Activated T-cell treated with anti-CD3 and anti-CD28 coated beads for 4 hours (primary cell): ENCODE measurements around the gene FBF1.
"Not testable (repeated sequence)": the region's sequence is repeated elsewhere in the genome, so short reads cannot be mapped to it uniquely, and the experiment has no call there.

Experiments used
- DNase-seq: peaks from one replicate; pipeline ENCODE4 v3.0.0-alpha.2; 2020

Gene FBF1

DNA sequence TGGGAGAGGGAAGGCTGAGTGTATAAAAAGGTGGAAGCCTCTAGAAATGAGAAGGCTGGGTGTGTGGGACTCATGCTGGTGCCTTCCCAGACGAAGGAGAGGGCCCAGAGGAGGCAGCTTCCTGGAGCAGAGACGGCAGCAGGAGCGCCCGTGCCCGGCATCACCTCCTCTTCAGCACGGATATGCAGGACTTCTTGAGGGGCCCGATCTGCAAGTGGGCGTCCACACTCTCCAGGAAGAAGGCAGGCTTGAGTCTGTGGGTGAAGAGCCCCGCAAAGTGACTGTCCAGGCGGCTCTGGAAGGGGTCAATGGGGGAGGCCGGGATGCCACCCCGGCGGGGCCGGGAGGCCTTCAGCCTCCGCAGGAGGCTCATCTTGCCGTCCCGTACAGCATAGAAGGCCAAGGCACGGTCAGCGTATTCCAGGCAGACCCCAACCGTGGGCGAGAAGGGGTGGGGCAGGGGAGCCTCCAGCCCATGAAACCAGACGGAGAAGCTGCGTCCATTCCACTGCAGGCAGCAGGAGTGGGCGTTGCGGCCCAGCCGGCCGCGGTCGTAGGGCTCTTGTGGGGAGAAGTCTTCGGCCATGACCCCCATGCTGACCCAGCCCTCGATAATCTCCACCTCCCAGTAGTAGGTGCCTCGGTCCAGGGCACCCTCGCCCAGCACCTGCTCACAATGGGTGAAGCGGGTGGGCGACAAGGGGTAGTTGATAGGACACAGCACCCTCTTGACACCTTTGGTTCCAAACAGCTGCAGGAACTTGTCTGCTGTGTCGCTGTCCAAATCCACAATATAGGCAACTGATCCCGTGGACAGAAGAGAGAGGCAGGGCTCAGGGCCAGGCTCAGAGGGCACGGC lies 66.3 kb downstream of the FBF1 start:
- DNase-seq: no peak

DNA sequence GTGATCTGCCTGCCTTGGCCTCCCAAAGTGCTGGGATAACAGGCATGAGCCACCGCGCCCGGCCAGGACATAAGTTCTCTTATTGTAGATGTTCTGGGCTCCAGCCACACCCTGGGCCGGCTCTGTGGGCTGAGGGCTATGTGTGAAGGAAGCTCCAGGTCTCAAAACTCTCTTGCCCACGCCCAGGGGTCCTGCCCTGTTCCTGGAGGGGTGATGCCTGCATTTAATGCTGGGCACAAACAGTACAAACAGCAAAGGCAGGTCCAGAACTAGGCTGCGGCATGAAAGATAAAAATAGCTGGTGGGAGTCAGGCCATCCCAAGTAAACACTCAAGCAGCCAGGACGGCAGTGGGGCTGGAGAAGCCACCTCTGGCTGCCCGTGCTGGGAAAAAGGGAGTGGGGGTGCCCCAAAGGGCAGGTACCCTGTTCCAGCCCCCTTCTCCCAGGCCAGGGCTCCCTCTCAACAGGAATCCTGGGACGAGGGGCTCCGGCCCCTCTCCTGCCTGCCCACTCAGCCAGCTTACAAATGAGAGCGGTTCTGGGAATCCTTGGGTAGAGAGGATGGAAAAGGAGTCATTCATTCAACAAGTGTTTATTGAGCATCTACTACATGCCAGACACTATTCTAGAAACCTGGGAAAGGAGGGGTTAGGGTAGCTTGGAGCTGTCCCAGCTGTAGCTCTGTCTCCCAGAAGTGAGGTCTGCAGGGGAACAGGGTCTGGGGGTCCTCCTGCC lies 67.1 kb downstream of the FBF1 start:
- no peak for DNase-seq

DNA sequence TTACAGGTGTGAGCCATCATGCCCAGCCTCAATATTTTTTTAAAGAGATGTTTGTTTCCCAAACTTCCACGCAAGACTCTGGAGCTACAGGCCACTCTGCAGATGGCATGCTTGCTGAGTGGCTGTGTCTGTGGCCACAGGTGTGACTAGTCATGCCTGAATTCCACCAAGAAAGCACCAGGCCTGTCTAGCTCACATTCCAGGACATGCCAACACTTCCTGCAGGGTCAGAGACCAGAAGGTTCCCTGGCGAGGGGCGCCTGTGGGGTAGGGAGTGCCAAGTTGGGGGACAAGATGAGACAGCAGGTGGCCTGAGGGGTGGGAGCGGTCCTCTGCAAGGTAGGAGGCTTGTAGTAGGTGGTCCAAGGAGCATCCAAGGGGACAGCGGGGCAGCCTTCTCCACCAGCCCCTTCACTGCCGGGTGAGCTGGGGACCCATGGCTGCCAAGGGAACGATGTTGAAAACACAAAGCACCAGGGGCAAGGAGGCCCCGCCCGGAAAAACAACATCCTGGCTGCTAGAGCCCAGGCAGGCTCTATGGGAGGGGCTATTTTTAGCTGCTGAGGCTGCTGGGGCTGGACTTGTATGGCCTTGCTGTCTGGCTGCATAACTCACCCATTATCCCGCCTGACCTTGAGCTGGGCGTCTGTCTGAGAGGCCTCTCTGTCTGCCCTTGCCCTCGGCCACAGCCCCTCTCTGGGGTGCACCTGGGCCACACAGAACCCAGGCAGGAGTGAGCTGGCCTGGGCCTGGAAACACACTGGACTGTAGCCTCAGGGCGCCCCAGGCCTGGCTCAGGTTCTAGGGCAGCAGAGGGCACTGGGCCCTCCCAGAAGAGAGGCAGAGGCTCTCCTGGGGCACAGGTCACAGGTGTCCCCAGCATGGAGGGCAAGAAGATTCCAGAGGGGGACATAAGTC lies 68.1 kb downstream of the FBF1 start:
- DNase-seq: no peak

DNA sequence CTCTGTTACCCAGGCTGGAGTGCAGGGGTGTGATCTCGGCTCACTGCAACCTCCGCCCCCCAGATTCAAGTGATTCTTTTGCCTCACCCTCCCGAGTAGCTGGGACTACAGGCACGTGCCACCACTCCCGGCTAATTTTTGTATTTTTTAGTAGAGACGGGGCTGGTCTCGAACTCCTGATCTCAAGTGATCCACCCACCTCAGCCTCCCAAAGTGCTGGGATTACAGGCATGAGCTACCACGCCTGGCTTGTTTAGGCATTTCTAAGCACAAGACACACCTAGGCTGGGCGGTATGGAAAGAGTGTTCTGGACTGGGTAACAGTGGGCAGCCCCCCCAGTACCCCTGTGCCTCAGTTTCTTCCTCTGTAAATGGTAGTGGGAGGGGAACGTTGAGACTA lies 70.6 kb downstream of the FBF1 start:
- DNase-seq: not testable (repeated sequence)

DNA sequence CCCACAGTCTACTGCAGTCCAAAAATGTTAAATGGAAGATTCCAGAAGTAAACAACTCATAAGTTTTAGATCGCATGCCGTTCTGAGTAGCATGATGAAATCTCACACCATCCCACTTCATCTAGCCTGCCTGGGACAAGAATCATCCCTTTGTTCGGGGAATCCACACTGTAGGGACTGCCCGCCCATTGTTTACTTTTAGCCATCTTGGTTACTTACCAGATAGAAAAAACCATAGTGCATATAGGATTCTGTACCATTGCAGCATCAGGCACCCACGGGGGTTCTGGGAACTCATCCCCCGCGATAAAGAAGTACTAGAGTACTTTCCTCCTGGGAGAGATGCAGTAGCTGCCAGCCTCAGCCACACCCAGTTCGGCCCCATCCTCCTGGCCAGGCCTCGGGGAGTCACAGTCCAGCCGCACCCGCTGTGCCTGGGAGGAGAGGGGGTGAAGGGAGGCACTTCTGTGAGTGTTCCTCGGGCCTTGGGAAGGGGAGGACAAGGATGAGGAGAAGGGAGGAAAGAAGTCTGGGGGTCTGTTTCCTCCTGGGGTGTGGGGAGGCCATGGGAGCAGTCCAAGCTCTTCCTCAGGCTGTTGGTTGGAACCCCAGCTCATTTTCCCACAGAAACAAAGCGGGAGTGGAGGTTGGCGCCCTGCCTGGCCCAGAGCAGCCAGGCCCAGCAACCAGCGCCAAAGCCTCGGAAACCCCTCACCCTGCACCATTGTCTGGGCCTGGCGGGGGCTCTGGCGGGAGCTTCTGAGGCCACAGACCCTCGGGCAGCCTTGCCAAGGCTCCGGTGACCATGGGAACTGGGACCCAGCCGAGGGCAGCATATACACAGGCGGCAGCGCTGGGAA lies 71.3 kb downstream of the FBF1 start:
- no peak for DNase-seq

DNA sequence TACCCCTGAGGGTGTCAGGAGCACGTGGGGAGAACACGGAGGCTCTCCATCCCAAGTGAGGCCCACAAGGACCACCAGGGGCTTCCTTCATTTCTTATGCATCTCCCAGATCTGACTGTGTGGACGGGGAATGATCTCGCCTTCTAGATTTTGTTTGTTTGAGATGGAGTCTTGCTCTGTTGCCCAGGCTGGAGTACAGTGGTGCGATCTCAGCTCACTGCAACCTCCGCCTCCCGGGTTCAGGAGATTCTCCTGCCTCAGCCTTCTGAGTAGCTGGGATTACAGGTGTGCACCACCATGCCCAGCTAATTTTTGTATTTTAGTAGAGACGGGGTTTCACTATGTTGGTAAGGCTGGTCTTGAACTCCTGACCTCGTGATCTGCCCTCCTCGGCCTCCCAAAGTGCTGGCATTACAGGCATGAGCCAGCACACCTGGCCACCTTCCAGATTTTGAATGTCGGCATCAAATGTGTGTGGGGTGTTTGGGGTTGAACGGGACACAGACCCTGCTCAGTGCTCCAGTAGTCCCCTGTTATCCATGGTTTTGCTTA lies 72.0 kb downstream of the FBF1 start:
- not testable (repeated sequence) for DNase-seq

DNA sequence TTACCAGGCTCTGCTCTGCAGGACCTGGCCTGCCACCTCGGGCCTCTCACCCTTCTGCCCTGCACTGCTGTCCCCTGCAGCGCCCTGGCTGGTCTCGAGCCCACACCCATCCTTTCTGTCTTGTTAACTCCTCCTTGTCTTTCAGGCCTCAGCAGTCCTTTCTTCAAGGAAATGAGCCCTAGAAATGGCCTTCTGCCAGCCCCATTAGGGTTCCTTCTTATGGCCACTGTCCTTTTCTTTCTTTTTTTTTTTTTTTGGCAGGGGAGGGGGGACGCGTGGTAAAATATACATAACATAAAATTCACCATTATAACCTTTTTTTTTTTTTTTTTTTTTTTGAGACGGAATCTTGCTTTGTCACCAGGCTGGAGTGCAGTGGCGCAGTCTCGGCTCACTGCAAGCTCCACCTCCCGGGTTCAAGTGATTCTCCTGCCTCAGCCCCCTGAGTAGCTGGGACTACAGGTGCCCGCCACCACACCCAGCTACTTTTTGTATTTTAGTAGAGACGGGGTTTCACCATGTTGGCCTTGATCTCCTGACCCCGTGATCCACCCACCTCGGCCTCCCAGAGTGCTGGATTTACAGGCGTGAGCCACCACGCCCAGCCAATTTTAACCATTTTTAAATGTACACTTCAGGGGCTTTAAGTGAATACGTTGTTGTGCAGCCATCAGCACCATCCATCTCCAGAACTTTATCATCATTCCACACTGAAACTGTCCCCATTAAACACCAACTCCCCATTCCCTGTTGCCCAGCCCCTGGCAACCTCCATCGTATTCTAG lies 75.2 kb downstream of the FBF1 start:
- not testable (repeated sequence) for DNase-seq

DNA sequence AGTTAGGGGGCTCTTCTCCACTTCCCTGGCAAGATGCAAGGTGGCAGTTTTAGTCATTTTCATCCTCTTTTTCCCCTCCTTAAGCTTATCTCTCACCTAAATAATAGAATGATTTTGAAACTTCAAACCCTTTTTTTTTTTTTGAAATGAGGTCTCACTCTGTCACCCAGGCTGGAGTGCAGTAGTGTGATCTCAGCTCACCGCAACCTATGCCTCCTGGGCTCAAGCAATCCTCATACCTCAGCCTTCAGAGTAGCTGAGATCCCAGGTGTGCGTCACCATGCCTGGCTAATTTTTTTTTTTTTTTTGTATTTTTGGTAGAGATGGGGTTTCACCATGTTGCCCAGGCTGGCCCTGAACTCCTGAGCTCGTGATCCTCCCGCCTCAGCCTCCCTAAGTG lies 76.0 kb downstream of the FBF1 start:
- not testable (repeated sequence) for DNase-seq

DNA sequence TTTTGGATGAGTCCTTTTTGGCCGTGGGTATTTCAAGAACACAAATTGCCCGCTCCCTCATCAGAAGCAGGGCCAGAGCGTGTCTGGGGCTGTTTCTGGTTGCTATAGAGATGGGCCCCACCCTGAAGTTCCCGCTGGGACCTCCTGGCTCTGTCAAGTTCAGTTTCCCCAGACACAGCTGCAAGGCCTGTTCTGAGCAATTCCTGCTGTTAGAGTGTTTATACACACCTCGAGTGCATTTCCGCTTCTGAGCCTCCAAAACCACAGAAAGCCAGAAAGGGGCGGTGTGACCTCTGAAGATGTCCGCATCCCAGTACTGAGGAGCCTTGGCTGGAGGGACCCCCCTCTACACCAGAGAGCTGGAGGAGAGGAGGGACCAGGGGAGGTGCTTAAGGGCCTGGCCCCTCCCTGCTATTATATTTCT lies 76.4 kb downstream of the FBF1 start:
- no peak for DNase-seq

DNA sequence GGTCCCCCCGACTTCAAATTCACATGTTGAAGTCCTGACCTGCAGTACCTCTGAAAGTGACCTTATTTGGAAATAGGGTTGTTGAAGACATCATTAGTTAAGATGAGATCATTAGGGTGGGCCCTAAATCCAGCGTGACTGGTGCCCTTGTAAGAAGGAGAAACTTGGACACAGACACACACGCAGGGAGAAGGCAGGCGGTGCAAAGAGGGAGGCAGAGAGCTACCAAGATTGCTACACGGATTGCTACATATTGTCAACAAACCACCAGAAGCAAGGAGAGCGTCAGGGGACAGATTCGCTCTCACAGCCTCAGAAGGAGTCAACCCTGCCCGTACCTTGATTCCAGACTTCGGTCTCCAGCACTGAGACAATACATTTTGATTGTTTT lies 78.9 kb downstream of the FBF1 start:
- no peak for DNase-seq
